Loucy (cell line): ENCODE data around the gene ATP7B.
"Not testable (repeated sequence)": the region's sequence is repeated elsewhere in the genome, so short reads cannot be mapped to it uniquely, and the experiment has no call there.

Experiments
- H2AFZ ChIP-seq: fragments of 200-600 bp; sonication (generic); 2 replicates; pipeline ENCODE4 v1.6.0; 2016; ENCODE audit warnings: antibody characterized with exemption, mild to moderate bottlenecking, low read length, moderate library complexity
- H3F3A ChIP-seq: fragments of 200-600 bp; 2 replicates; pipeline ENCODE4 v1.6.0; 2016; ENCODE audit warnings: antibody characterized with exemption, low read depth, mild to moderate bottlenecking
- H3K27me3 ChIP-seq: fragments of 200-600 bp; sonication (generic); 2 replicates; pipeline ENCODE4 v1.6.1; 2014; ENCODE audit warnings: low read length, mild to moderate bottlenecking; ENCODE audit not compliant: insufficient read depth, poor library complexity, severe bottlenecking
- H3K36me3 ChIP-seq: fragments of 200-600 bp; sonication (generic); 2 replicates; pipeline ENCODE4 v1.6.1; 2016; ENCODE audit warnings: low read length; ENCODE audit not compliant: insufficient read depth
- H3K4me1 ChIP-seq: fragments of 200-600 bp; sonication (generic); 2 replicates; pipeline ENCODE4 v1.5.1; 2014; ENCODE audit warnings: low read length, mild to moderate bottlenecking; ENCODE audit not compliant: insufficient read depth, poor library complexity, severe bottlenecking
- H3K4me2 ChIP-seq: fragments of 200-600 bp; sonication (generic); 2 replicates; pipeline ENCODE4 v1.6.0; 2014; ENCODE audit warnings: antibody characterized with exemption, low read length, low read depth, mild to moderate bottlenecking; ENCODE audit not compliant: poor library complexity, severe bottlenecking
- H3K4me3 ChIP-seq: fragments of 200-600 bp; sonication (generic); 2 replicates; pipeline ENCODE4 v1.5.1; 2014; ENCODE audit warnings: low read length, mild to moderate bottlenecking, mixed read lengths; ENCODE audit not compliant: poor library complexity, severe bottlenecking
- H3K79me2 ChIP-seq: fragments of 200-600 bp; sonication (generic); 2 replicates; pipeline ENCODE4 v1.6.1; 2014; ENCODE audit warnings: low read length; ENCODE audit not compliant: insufficient read depth
- H3K9ac ChIP-seq: fragments of 200-600 bp; sonication (generic); 2 replicates; pipeline ENCODE4 v1.6.0; 2014; ENCODE audit warnings: mild to moderate bottlenecking, low read depth, low read length, moderate library complexity; ENCODE audit not compliant: poor library complexity, severe bottlenecking
- H3K9me2 ChIP-seq: fragments of 200-600 bp; sonication (generic); replicated peaks from 2 replicates; pipeline ENCODE4 v1.6.1; 2016; ENCODE audit warnings: low read depth, low read length, mixed read lengths
- H3K9me3 ChIP-seq: fragments of 200-600 bp; sonication (generic); 2 replicates; pipeline ENCODE4 v1.6.1; 2014; ENCODE audit warnings: mild to moderate bottlenecking, antibody characterized with exemption, low read length, low read depth; ENCODE audit not compliant: insufficient read depth
- H4K20me1 ChIP-seq: fragments of 200-600 bp; sonication (generic); 2 replicates; pipeline ENCODE4 v1.6.0; 2014; ENCODE audit warnings: antibody characterized with exemption, low read length, mild to moderate bottlenecking; ENCODE audit not compliant: insufficient read depth, poor library complexity, severe bottlenecking
- CTCF ChIP-seq: fragments of 200-600 bp; sonication (generic); conservative IDR thresholded peaks from 2 replicates; pipeline ENCODE4 v1.5.1; 2014; ENCODE audit warnings: mild to moderate bottlenecking, antibody characterized with exemption, low read length
- EZH2phosphoT487 ChIP-seq: fragments of 200-600 bp; IDR thresholded peaks from 2 replicates; pipeline ENCODE4 v1.6.1; 2018; ENCODE audit warnings: antibody characterized with exemption, mild to moderate bottlenecking, moderate library complexity, borderline replicate concordance

The ATP7B gene

GRCh38 chr13:51912511-51913225, 98.6 kb downstream of the ATP7B start:
- no peaks in the 10 kb centered on the region for H3F3A ChIP-seq
- H3K27me3 ChIP-seq: no peaks in the 10 kb centered on the region
- H4K20me1 ChIP-seq: no peaks in the 10 kb centered on the region
- no peaks in the 10 kb centered on the region for H3K79me2 ChIP-seq
- no peak for TF ChIP-seq CTCF
- peak overlapping the region; percentile 74; the same call in 1 of the 2 replicates for H2AFZ ChIP-seq
- no peaks in the 10 kb centered on the region for H3K9me2 ChIP-seq
- no peak overlapping the region for H3K4me3 ChIP-seq
- peaks cover 24% of the 10 kb centered on the region for H3K4me1 ChIP-seq
- peak overlapping the region; percentile 10 for H3K9ac ChIP-seq
- no peaks in the 10 kb centered on the region for H3K36me3 ChIP-seq
- no peak overlapping the region for H3K4me2 ChIP-seq
- H3K9me3 ChIP-seq: no peaks in the 10 kb centered on the region

- Histone ChIP-seq H3K4me2 (no peak overlapping the region), H3K4me1 (peaks cover 24% of the 10 kb centered on the region), H3K36me3 (no peaks in the 10 kb centered on the region), H4K20me1 (no peaks in the 10 kb centered on the region), H3K9me3 (no peaks in the 10 kb centered on the region), H3K79me2 (no peaks in the 10 kb centered on the region), H3K27me3 (no peaks in the 10 kb centered on the region), H3K4me3 (no peak overlapping the region), H3K9me2 (no peaks in the 10 kb centered on the region), H2AFZ (peak overlapping the region; percentile 74), H3F3A (no peaks in the 10 kb centered on the region), H3K9ac (no peak overlapping the region)
- TF ChIP-seq EZH2phosphoT487 (no peak), CTCF (no peak)
These were observed 99.2 kb downstream of the ATP7B start for GRCh38 chr13:51912091-51912490.

GRCh38 chr13:51910508-51910907, 100.7 kb downstream of the ATP7B start:
- Histone ChIP-seq H3K27me3 (no peaks in the 10 kb centered on the region), H3K9me2 (no peaks in the 10 kb centered on the region), H3K36me3 (no peaks in the 10 kb centered on the region), H2AFZ (no peak overlapping the region), H3K79me2 (no peaks in the 10 kb centered on the region), H3K9me3 (no peaks in the 10 kb centered on the region), H4K20me1 (no peaks in the 10 kb centered on the region), H3K4me1 (peaks cover 26% of the 10 kb centered on the region), H3F3A (no peaks in the 10 kb centered on the region), H3K4me3 (no peak overlapping the region), H3K4me2 (no peak overlapping the region), H3K9ac (no peak overlapping the region)
- TF ChIP-seq EZH2phosphoT487: no peak
- TF ChIP-seq CTCF: no peak

- H3K36me3 ChIP-seq, H3K27me3 ChIP-seq, H3K9me2 ChIP-seq, H3K9me3 ChIP-seq, H2AFZ ChIP-seq, H4K20me1 ChIP-seq, H3K4me2 ChIP-seq, H3K79me2 ChIP-seq, H3K4me3 ChIP-seq, H3K9ac ChIP-seq, H3F3A ChIP-seq: not testable (repeated sequence)
- H3K4me1 ChIP-seq: peaks cover 28% of the 10 kb centered on the region
These were observed 102.0 kb downstream of the ATP7B start for GRCh38 chr13:51909265-51909664.
